ENCODE measurements around the gene APOL6.

Gene APOL6

GRCh38 chr22:35712672-35713071, 64.4 kb downstream of the APOL6 start:
- DNase-seq (ENCODE audit: low spot score) (no peak), FAIRE-seq (no peak)

DNA sequence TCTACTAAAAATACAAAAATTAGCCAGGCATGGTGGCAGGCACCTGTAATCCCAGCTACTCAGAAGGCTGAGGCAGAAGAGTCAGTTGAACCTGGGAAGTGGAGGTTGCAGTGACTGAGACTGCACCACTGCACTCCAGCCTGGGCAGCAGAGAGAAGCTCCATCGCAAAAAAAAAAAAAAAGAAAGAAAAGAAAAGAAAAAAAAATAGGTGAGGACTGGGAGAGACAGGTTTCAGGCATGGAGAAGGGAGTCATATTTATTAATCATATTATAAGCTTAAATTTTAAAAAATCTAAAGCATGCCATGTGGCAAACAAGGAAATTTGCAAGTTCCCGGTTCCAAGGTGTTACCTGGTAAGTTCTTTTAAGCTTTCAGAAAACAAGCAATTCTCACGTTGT, 69.3 kb downstream of the APOL6 start, which contains the start of gene APOL5:
APOL5 (plus strand) TSS at position 301 of the 400 bp plus-strand sequence; CDS start at position 301, 0 bp downstream.
- DNase-seq (ENCODE audit: low spot score) = no peak
- no peak for FAIRE-seq
